A549 (cell line): ENCODE data around the gene RXRA. TPM values are rescaled to one million over a fixed set of nuclear protein-coding genes. Genes with fewer than 3 reads are reported as not detected.

Experiments
- ATAC-seq, 2 experiments: fragments of 200-7000 bp in 1 of 2; fragments of >200 bp in 1 of 2; cut with Nextera tagmentation in 1 of 2; cut with Tn5 transposase in 1 of 2; 3 replicates each; pipeline versions ENCODE4 v1.8.0 to v1.9.1; 2018 to 2020; ENCODE audit warnings: mild to moderate bottlenecking in 1 of 2, moderate library complexity in 1 of 2
- CTCF ChIA-PET: fragments of 300-600 bp; sonication (Branson Sonifier 250); formaldehyde crosslinking; extraction: SDS; loops from one replicate; lab custom pipeline; 2021; ENCODE audit warnings: antibody characterized with exemption, inconsistent platforms; lab: Yijun Ruan, JAX
- POLR2A ChIA-PET: fragments of 350-600 bp; formaldehyde crosslinking; extraction: SDS; loops from one replicate; lab custom pipeline; 2021; ENCODE audit warnings: antibody characterized with exemption, inconsistent platforms; lab: Yijun Ruan, JAX
- DNase-seq, 2 experiments: peaks; one replicate each; pipeline versions ENCODE4 v3.0.0 to v3.0.0-alpha.2; 2011 to 2016; ENCODE audit warnings: low read depth in 1 of 2, low spot score in 1 of 2
- FAIRE-seq: peaks from 2 replicates; lab custom pipeline; 2011; peaks lifted over from hg19 to GRCh38; lab: Jason Lieb, UNC
- H3K27ac ChIP-seq, 2 experiments: fragments of >200 bp; sonication (Bioruptor Twin); formaldehyde crosslinking; 3 replicates each; pipeline ENCODE4 v1.5.1; 2016 to 2017
- H3K4me1 ChIP-seq: fragments of >200 bp; sonication (Bioruptor Twin); formaldehyde crosslinking; 3 replicates; pipeline ENCODE4 v1.6.1; 2016
- H3K4me2 ChIP-seq: fragments of >200 bp; sonication (Bioruptor Twin); formaldehyde crosslinking; 3 replicates; pipeline ENCODE4 v1.6.1; 2016
- H3K4me3 ChIP-seq: fragments of >200 bp; sonication (Bioruptor Twin); formaldehyde crosslinking; 3 replicates; pipeline ENCODE4 v1.5.1; 2016
- H3K9me3 ChIP-seq: fragments of >200 bp; sonication (Bioruptor Twin); formaldehyde crosslinking; 3 replicates; pipeline ENCODE4 v1.6.1; 2016
- BHLHE40 ChIP-seq: IDR thresholded peaks from 2 replicates; pipeline ENCODE4 v1.6.1; 2012; ENCODE audit warnings: low read depth, low read length, inconsistent platforms
- CBX8 ChIP-seq: fragments of 200-600 bp; sonication (generic); IDR thresholded peaks from 2 replicates; pipeline ENCODE4 v1.6.1; 2016
- CHD4 ChIP-seq: fragments of 200-600 bp; sonication (generic); IDR thresholded peaks from 2 replicates; pipeline ENCODE4 v1.6.1; 2016; ENCODE audit warnings: antibody characterized with exemption, mild to moderate bottlenecking, borderline replicate concordance
- EHMT2 ChIP-seq: fragments of 200-600 bp; sonication (generic); IDR thresholded peaks from 2 replicates; pipeline ENCODE4 v1.6.1; 2016; ENCODE audit warnings: antibody characterized with exemption, low read depth, mild to moderate bottlenecking, moderate library complexity
- ESRRA ChIP-seq: fragments of 150-350 bp; IDR thresholded peaks from 2 replicates; pipeline ENCODE4 v1.6.1; 2014; ENCODE audit warnings: mild to moderate bottlenecking, low read length, borderline replicate concordance
- FOSB ChIP-seq: fragments of 250-450 bp; sonication (Bioruptor Pico); IDR thresholded peaks from 2 replicates; pipeline ENCODE4 v1.5.0; 2020; ENCODE audit warnings: mild to moderate bottlenecking, moderate library complexity
- JUNB ChIP-seq: fragments of >200 bp; sonication (Bioruptor Twin); formaldehyde crosslinking; IDR thresholded peaks from 2 replicates; pipeline ENCODE4 v1.6.1; 2016
- PHF8 ChIP-seq: fragments of 200-600 bp; sonication (generic); IDR thresholded peaks from 2 replicates; pipeline ENCODE4 v1.6.1; 2016; ENCODE audit warnings: low read depth, mild to moderate bottlenecking, antibody characterized with exemption, moderate library complexity, borderline replicate concordance
- POLR2AphosphoS2 ChIP-seq: conservative IDR thresholded peaks from 2 replicates; pipeline ENCODE4 v1.6.1; 2012; ENCODE audit warnings: low read length, improper control_type of control experiment, inconsistent platforms
- RFX5 ChIP-seq: fragments of 450-650 bp; IDR thresholded peaks from 2 replicates; pipeline ENCODE4 v1.7.1; 2014; ENCODE audit warnings: antibody characterized with exemption, mild to moderate bottlenecking, moderate library complexity
- SREBF2 ChIP-seq: fragments of 450-650 bp; IDR thresholded peaks from 2 replicates; pipeline ENCODE4 v1.6.1; 2014; ENCODE audit warnings: mild to moderate bottlenecking, moderate library complexity
- TFCP2L1 ChIP-seq: fragments of 250-450 bp; sonication (Bioruptor Pico); IDR thresholded peaks from 2 replicates; pipeline ENCODE4 v1.5.0; 2021; ENCODE audit warnings: mild to moderate bottlenecking
- WGBS: methylation state at CpG from one replicate; pipeline ENCODE4 v1.1.6; 2017; ENCODE audit errors: missing lambda C conversion rate; 5-methylcytosine and 5-hydroxymethylcytosine counted together
- polyA plus RNA-seq, 4 experiments: library from polyadenylated mRNA; depleted of rRNA in 3 of 4; stranded (reverse); fragments of >200 nt; fragmentation: RNase III in 1 of 4; extraction: RNeasy Plus Mini Kit Qiagen cat#74134 plus additional on column Dnase treatment in 1 of 4; gene quantifications; 2 replicates in 3 of 4; 3 replicates in 1 of 4; pipeline ENCODE4 v1.2.3, GENCODE V29; 2011 to 2017
- TF ChIP-seq, protein P1 (sequence below): fragments of 150-350 bp; IDR thresholded peaks from 2 replicates; pipeline ENCODE4 v1.6.1; 2014; ENCODE audit warnings: low read depth, mild to moderate bottlenecking, low read length
- TF ChIP-seq, protein P2 (sequence below): IDR thresholded peaks from 2 replicates; pipeline ENCODE4 v1.6.1; 2012
- TF ChIP-seq, protein P3 (sequence below): fragments of 200-600 bp; sonication (generic); IDR thresholded peaks from 2 replicates; pipeline ENCODE4 v1.6.1; 2016; ENCODE audit warnings: antibody characterized with exemption, mild to moderate bottlenecking, moderate library complexity

RXRA gene
- polyA plus RNA-seq, 2 of the 4 experiments (the other 2 are of a cell fraction): 6.6 to 23.9 TPM

DNA sequence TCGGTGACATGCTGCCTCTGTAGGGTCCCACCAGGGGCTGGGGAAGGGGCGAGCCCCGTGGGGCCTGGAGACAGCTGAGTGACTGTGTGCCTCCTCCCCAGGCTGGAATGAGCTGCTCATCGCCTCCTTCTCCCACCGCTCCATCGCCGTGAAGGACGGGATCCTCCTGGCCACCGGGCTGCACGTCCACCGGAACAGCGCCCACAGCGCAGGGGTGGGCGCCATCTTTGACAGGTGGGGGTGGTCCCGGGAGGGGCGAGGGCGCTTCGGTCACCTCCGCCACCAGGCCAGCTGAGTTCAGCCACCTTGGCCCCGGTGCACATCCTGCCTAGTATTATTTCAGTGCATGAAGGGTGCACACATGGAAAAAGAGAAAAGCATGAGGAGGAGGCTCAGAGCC, 102.8 kb downstream of the RXRA start:
- Histone ChIP-seq H3K4me2 (no peak overlapping the region), H3K4me1 (peaks cover 24% of the 10 kb centered on the region), H3K27ac (no peak overlapping the region), H3K9me3 (no peaks in the 10 kb centered on the region), H3K4me3 (no peak overlapping the region)
- no peak for TF ChIP-seq JUNB
- TF ChIP-seq, protein P1, sequence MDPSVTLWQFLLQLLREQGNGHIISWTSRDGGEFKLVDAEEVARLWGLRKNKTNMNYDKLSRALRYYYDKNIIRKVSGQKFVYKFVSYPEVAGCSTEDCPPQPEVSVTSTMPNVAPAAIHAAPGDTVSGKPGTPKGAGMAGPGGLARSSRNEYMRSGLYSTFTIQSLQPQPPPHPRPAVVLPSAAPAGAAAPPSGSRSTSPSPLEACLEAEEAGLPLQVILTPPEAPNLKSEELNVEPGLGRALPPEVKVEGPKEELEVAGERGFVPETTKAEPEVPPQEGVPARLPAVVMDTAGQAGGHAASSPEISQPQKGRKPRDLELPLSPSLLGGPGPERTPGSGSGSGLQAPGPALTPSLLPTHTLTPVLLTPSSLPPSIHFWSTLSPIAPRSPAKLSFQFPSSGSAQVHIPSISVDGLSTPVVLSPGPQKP: no peak
- TF ChIP-seq CBX8: no peak
- TF ChIP-seq, protein P2, sequence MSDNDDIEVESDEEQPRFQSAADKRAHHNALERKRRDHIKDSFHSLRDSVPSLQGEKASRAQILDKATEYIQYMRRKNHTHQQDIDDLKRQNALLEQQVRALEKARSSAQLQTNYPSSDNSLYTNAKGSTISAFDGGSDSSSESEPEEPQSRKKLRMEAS: no peak
- TF ChIP-seq, protein P3, sequence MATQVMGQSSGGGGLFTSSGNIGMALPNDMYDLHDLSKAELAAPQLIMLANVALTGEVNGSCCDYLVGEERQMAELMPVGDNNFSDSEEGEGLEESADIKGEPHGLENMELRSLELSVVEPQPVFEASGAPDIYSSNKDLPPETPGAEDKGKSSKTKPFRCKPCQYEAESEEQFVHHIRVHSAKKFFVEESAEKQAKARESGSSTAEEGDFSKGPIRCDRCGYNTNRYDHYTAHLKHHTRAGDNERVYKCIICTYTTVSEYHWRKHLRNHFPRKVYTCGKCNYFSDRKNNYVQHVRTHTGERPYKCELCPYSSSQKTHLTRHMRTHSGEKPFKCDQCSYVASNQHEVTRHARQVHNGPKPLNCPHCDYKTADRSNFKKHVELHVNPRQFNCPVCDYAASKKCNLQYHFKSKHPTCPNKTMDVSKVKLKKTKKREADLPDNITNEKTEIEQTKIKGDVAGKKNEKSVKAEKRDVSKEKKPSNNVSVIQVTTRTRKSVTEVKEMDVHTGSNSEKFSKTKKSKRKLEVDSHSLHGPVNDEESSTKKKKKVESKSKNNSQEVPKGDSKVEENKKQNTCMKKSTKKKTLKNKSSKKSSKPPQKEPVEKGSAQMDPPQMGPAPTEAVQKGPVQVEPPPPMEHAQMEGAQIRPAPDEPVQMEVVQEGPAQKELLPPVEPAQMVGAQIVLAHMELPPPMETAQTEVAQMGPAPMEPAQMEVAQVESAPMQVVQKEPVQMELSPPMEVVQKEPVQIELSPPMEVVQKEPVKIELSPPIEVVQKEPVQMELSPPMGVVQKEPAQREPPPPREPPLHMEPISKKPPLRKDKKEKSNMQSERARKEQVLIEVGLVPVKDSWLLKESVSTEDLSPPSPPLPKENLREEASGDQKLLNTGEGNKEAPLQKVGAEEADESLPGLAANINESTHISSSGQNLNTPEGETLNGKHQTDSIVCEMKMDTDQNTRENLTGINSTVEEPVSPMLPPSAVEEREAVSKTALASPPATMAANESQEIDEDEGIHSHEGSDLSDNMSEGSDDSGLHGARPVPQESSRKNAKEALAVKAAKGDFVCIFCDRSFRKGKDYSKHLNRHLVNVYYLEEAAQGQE: no peak
- FAIRE-seq (no peak), DNase-seq (no peak), ATAC-seq (no peak)
- 88% methylated on average over 2 of the region's 20 CpGs for WGBS
- CTCF ChIA-PET: interaction anchor here (1.0 to 2.0 kb wide), 4 partner anchors 10 to 258 kb away, joined by 3 to 8 read pairs (median 5); no protein-coding TSS in a partner anchor
- POLR2A ChIA-PET: no interaction called here

DNA sequence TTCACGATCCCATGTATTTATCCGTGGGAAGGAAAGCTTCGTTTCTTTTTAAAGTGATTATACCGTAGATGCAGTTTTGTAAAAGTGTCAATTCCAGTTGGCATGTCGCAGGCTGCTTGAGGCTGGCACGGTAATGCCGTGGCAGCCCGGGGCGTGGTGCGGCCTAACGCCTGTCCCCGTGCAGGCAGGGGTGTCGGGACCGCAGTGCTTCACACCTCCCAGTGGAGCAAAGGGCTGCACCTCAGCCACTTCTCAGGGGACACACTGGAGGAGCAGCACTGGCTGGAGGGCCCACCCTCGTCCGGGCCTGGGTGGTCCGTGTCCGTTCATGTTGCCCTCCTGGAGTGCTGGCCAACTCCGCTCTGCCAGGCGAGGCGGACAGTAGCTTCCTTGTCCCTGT, 103.2 kb downstream of the RXRA start:
- H3K27ac ChIP-seq: no peak overlapping the region
- DNase-seq (no peak), FAIRE-seq (no peak), ATAC-seq (no peak)
- peaks cover 29% of the 10 kb centered on the region for H3K4me1 ChIP-seq
- 95% methylated on average over 21 of the region's 21 CpGs for WGBS
- H3K4me2 ChIP-seq: no peak overlapping the region
- TF ChIP-seq RFX5 (no peak), EHMT2 (no peak), BHLHE40 (no peak), TFCP2L1 (CRISPR knock-in tag) (no peak), POLR2AphosphoS2 (no peak), FOSB (CRISPR knock-in tag) (no peak)
- no peak overlapping the region for H3K4me3 ChIP-seq
- H3K9me3 ChIP-seq: no peaks in the 10 kb centered on the region
- ChIA-PET CTCF (interaction anchor here (1.0 to 2.0 kb wide), 3 partner anchors 10 to 20 kb away, joined by 3 to 7 read pairs (median 3); no protein-coding TSS in a partner anchor), POLR2A (no interaction called here)

DNA sequence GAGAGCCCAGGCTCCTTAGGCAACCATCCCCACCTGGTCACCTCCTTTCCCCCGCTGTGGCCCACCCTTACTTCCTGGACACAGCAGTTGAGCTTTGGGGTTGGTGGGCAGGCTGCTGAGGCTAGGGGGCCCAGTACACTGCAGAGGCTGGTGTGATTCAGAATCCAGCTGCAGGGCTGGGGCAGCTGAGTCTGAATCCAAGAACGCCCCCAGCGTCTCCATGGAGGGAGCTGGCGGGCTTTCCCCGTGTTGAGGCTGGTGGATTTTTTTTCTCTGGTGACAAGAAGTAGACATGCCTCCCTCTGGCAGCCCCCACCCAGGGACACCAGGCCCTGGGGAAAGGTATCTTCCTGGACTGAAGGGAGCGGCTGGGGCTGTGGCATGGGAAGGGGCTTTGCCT, 104.8 kb downstream of the RXRA start:
- no peak for DNase-seq
- ATAC-seq: no peak
- Histone ChIP-seq H3K4me2 (no peak overlapping the region), H3K9me3 (no peaks in the 10 kb centered on the region)
- TF ChIP-seq CHD4 (no peak), ESRRA (no peak), PHF8 (no peak), SREBF2 (no peak)
- TF ChIP-seq, all 56 proteins: peak for 0
- Histone ChIP-seq H3K27ac (no peak overlapping the region), H3K4me3 (no peak overlapping the region), H3K4me1 (peaks cover 45% of the 10 kb centered on the region)
- ChIA-PET CTCF (interaction anchor here (1.5 to 4.1 kb wide), 4 partner anchors 9 to 261 kb away, joined by 4 to 41 read pairs (median 21); no protein-coding TSS in a partner anchor), POLR2A (interaction anchor here (0.5 kb wide), 1 partner anchor 25 kb away, joined by 12 read pairs; no protein-coding TSS in a partner anchor)
- 94% methylated on average over 6 of the region's 6 CpGs for WGBS
- FAIRE-seq: no peak
